DMS153 (cell line): ENCODE data around the gene TIAL1.
"Not testable (repeated sequence)": the region's sequence is repeated elsewhere in the genome, so short reads cannot be mapped to it uniquely, and the experiment has no call there.

Experiments used
- DNase-seq: peaks from one replicate; lab custom pipeline; 2025; lab: John Stamatoyannopoulos, UW

TIAL1 gene

GRCh38 chr10:119596537-119597404, at the start of gene TIAL1:
Gene TIAL1, minus strand, starts transcription at chr10:119596964. Its CDS starts 499 bp downstream, at chr10:119596465.
- peak; percentile 99 for DNase-seq

- DNase-seq, result no peak
Measured at GRCh38 chr10:119644994-119645393, 48.2 kb upstream of the TIAL1 start.

GRCh38 chr10:119644205-119644814, 47.5 kb upstream of the TIAL1 start:
- DNase-seq, result no peak

- no peak for DNase-seq
Measured at GRCh38 chr10:119643306-119644204, 46.8 kb upstream of the TIAL1 start.

DNA sequence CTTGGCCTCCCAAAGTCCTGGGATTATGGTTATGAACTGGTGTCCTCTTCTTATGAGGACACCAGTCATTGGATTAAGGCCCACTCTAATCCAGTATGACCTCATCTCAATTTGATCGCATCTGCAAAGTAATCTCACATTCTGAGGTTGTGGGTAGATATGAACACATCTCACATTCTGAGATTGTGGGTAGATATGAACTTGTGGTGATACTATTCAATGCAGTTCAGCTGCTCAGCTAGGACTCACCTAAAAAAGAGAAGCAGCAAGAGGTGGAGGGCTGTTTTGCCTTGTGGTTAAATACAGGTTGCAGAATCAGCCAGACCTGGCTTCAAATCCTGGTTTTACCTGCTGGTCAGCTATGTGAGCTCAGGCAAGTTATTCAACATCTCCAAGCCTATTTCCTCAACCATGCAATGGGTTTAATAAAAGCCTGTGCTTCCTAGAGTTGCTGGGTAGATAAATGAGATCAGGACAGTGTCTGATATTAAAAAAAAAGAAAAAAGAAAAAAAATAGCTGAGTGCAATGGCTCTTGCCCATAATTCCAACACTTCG, 45.9 kb upstream of the TIAL1 start:
- DNase-seq, result no peak

GRCh38 chr10:119640875-119641526, 44.2 kb upstream of the TIAL1 start:
- no peak for DNase-seq

DNA sequence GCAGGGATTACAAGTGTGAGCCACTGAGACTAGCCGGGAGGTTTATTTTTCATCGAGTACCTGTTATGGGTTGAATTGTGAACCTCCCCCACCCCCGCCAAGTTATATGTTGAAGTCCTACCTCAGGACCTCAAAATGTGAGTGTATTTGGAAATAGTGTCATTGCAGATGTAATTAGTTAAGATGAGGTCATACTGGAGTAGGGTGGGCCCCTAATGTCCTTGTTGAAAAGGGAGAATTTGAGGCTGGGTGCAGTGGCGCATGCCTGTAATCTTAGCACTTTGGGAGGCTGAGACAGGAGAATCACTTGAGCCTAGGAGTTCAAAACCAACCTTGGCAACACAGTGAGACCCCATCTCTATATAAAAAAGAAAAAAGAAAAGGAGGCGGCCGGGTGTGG, 43.6 kb upstream of the TIAL1 start:
- no peak for DNase-seq

DNA sequence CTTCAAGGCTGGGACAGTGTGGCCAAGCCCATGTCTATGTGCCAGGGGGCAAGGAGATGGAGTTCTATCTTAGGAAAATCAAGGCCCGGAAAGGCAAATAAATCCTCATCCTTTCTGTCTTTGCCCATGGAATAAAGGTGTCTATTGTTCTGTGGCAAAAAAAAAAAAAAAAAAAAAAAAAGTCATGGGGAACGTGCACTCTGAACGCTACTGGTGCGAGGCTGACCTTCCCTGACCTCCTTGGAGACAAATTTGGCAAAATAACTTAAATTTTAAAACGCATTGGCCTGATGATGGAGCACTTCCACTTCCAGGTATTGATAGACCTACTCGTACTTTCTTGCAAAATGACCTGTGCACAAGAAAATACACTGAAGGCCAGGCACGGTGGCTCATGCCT, 42.2 kb upstream of the TIAL1 start:
- no peak for DNase-seq

DNA sequence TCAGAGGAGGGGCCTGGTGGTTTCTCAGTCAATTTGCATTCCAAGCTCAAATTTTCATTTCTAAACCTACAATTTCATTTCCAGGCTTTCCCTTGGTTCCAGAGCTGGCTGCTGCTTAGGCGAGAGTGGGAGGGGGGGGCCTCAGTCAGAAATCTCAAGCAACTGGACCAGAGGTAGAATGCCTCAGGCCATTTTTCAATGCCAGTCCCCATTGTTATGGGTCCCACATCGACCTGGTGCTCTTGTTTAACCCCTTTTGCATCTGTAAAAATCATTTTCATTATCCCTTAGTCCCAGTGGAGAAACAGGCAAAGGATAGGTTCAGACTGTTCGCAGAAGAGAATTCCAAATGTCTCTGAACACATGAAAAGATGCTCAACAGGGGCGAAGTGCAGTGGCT, 40.9 kb upstream of the TIAL1 start:
- no peak for DNase-seq

DNA sequence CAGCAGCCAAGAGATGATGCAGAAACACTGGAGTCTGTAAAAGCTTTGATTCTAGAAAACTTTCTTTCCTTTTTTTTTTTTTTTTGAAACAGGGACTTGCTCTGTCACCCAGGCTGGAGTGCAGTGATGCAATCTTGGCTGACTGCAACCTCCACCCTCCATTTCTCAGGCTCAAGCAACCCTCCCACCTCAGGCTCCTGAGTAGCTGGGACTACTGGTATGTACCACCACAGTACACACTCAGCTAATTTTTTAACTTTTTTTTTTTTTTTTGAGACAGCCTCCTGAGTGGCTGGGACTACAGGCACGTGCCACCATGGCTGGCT, 37.4 kb upstream of the TIAL1 start:
- DNase-seq, result no peak

DNA sequence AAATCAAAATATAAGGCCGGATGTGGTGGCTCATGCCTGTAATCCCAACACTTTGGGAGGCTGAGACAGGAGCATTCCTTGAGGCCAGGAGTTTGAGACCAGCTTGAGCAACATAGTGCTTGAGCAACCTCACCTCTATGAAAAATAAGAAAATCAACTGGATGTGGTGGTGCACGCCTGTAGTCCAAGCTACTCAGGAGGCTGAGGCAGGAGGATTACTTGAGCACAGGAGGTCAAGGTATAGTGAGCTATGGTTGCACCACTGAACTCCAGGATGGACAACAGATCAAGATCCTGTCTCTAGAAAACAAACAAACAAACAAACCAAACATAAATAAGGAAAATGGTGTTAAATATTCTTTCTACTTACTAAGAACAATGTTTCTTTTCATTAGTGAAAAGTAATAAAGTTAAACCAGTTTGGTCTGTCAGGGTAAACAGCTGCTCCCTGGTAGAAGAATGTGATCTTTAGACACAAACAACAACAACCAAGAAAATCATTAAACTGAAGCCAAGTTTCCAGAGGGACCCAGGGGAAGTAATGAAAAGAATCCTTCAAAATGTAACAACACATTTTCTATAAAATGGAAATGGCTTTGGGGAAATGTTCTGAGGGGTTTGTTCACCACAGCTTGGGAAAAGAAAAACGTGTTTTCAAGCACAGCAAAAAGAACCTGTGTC, 36.9 kb upstream of the TIAL1 start:
- DNase-seq, result no peak

DNA sequence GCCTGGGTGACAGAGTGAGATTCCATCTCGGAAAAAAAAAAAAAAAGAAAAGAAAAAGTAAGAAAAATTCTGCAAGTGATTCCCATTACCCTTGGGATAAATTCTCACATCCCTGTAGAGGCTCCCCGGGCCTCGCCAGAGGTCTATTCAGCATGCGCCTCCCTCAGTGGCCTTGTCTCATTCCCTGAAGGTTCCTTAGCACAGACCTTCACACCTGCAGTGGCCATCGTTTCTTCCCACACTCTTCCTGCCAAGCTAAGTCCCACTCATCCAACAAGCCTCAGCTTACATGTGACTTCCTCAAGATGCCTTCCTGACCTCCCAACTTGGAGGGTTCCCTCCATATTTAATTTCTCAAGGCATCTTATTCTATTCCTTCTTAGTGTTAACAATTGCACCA, 33.5 kb upstream of the TIAL1 start:
- DNase-seq, result no peak

DNA sequence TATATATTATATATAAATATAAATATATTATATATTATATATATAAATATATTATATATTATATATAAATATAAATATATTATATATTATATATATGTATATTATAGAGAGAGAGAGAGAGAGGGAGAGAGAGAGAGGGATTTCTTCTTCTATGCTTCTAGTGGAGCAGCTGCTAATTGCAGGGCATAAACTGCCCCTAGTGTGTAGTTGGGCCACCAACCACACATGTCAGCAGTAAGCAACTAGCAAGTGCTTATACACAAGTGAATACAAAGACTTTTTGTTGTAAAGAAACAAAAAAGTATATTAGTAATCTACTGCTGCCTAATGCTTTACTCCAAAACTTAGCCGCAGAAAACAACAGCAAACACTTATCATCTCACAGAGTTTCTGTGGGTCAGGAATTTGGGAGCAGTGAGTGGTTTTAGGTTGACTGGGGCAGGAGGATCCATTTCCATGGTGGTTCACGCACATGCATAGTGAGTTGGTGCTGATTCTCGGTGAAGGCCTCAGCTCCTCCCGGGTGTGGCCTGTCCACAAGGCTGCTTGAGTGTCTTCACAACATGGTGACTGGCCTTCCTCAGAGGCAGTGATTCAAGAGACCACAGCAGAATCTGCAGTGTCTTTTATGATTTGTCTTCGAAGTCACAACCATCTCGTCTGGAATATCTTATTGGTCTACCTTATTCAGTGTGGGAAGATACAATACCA, 29.0 kb upstream of the TIAL1 start:
- no peak for DNase-seq

DNA sequence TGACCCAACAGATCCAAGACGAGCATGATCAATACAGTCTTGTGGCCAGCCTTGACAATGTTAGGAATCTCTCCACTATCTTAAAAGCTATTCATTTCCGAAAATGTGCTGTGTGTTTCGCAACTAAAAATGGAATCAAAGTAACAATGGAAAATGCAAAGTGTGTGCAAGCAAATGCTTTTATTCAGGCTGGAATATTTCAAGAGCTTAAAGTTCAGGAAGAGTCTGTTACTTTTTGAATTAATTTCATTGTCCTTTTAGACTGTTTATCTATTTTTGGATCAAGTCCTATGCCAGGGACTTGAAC, 24.3 kb upstream of the TIAL1 start:
- DNase-seq, result no peak

- DNase-seq, result no peak
Measured at GRCh38 chr10:119620241-119621077, 23.7 kb upstream of the TIAL1 start.

- DNase-seq, result not testable (repeated sequence)
Measured at GRCh38 chr10:119619811-119620210, 23.0 kb upstream of the TIAL1 start.

GRCh38 chr10:119619215-119619614, 22.5 kb upstream of the TIAL1 start:
- no peak for DNase-seq

GRCh38 chr10:119616882-119617570, 20.3 kb upstream of the TIAL1 start:
- DNase-seq, result no peak

DNA sequence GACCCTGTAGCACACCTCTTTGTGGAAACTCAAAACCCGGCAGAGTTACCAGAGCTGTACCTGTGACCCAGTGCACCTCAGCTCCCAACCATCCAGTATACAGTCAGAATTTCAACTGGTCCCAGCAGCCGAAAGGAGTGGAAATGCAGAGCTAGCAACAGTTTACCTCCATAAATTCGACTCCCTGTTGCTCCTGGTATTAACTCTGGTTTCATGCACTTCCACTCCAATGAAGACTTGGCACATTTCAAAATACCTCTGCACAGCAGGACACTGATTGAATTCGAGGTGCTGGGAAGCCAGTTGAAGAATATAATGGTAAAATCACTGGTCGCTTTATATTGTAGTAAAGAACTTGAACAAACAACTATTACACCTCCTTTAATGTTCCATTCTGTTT, 17.9 kb upstream of the TIAL1 start:
- no peak for DNase-seq
